H9 (cell line): ENCODE data around the gene MYB. TPM values are rescaled to one million over a fixed set of nuclear protein-coding genes. Genes with fewer than 3 reads are reported as not detected.
A peak's percentile ranks its signal among the peaks of the same experiment; 100 is the strongest.

Experiments used
- DNase-seq: peaks from one replicate; pipeline ENCODE4 v3.0.0-alpha.2; 2017
- H2AFZ ChIP-seq: one replicate; pipeline ENCODE4 v1.6.1; 2013; ENCODE audit warnings: mild to moderate bottlenecking, low read length, control low read depth, moderate library complexity
- H2AK5ac ChIP-seq: 2 replicates; pipeline ENCODE4 v1.6.1; 2013; ENCODE audit warnings: low read length, control low read depth, mixed read lengths; ENCODE audit not compliant: insufficient read length
- H2BK120ac ChIP-seq: one replicate; pipeline ENCODE4 v1.6.1; 2013; ENCODE audit warnings: low read depth, mild to moderate bottlenecking, low read length, control low read depth, inconsistent platforms; ENCODE audit not compliant: poor library complexity, severe bottlenecking
- H2BK12ac ChIP-seq: 2 replicates; pipeline ENCODE4 v1.6.1; 2013; ENCODE audit warnings: low read length, control low read depth, mixed read lengths, low read depth; ENCODE audit not compliant: insufficient read length
- H2BK15ac ChIP-seq: 2 replicates; pipeline ENCODE4 v1.6.1; 2013; ENCODE audit warnings: low read depth, low read length, control low read depth
- H2BK20ac ChIP-seq: one replicate; pipeline ENCODE4 v1.6.1; 2013; ENCODE audit warnings: low read depth, mild to moderate bottlenecking, low read length, control low read depth, inconsistent platforms; ENCODE audit not compliant: poor library complexity, severe bottlenecking
- H2BK5ac ChIP-seq: 2 replicates; pipeline ENCODE4 v1.6.1; 2013; ENCODE audit warnings: low read length, control low read depth, mixed read lengths; ENCODE audit not compliant: insufficient read length
- H3K14ac ChIP-seq: 2 replicates; pipeline ENCODE4 v1.6.1; 2013; ENCODE audit warnings: low read length, control low read depth; ENCODE audit not compliant: insufficient read depth
- H3K18ac ChIP-seq: 2 replicates; pipeline ENCODE4 v1.6.1; 2013; ENCODE audit warnings: low read depth, mild to moderate bottlenecking, mixed read lengths, low read length, control low read depth; ENCODE audit not compliant: insufficient read length
- H3K23ac ChIP-seq: 2 replicates; pipeline ENCODE4 v1.6.1; 2013; ENCODE audit warnings: low read length, control low read depth, mixed read lengths, low read depth; ENCODE audit not compliant: insufficient read length
- H3K23me2 ChIP-seq: 2 replicates; pipeline ENCODE4 v1.6.1; 2013; ENCODE audit warnings: low read depth, mild to moderate bottlenecking, mixed read lengths, low read length, control low read depth; ENCODE audit not compliant: insufficient read length, poor library complexity, severe bottlenecking
- H3K27ac ChIP-seq: 2 replicates; pipeline ENCODE4 v1.5.1; 2013; ENCODE audit warnings: low read length, control low read depth, mixed read lengths, low read depth; ENCODE audit not compliant: insufficient read length
- H3K27me3 ChIP-seq: 2 replicates; pipeline ENCODE4 v1.6.1; 2013; ENCODE audit warnings: low read length, control low read depth, inconsistent platforms; ENCODE audit not compliant: insufficient read depth
- H3K4ac ChIP-seq: 2 replicates; pipeline ENCODE4 v1.6.1; 2013; ENCODE audit warnings: low read depth, mild to moderate bottlenecking, control low read depth, inconsistent platforms, low read length, moderate library complexity
- H3K4me1 ChIP-seq: 2 replicates; pipeline ENCODE4 v1.6.1; 2013; ENCODE audit warnings: low read length, control low read depth, inconsistent platforms; ENCODE audit not compliant: insufficient read depth
- H3K4me2 ChIP-seq: 2 replicates; pipeline ENCODE4 v1.6.1; 2013; ENCODE audit warnings: low read length, control low read depth, mixed read lengths; ENCODE audit not compliant: insufficient read length, insufficient read depth
- H3K56ac ChIP-seq: 2 replicates; pipeline ENCODE4 v1.6.1; 2013; ENCODE audit warnings: low read depth, mild to moderate bottlenecking, mixed read lengths, low read length, control low read depth; ENCODE audit not compliant: insufficient read length
- H3K79me1 ChIP-seq: 2 replicates; pipeline ENCODE4 v1.6.1; 2013; ENCODE audit warnings: low read depth, mild to moderate bottlenecking, moderate library complexity, low read length, control low read depth, inconsistent platforms; ENCODE audit not compliant: insufficient read depth, poor library complexity, severe bottlenecking
- H3K79me2 ChIP-seq: 2 replicates; pipeline ENCODE4 v1.6.1; 2013; ENCODE audit warnings: low read length, control low read depth, inconsistent platforms; ENCODE audit not compliant: insufficient read depth
- H3K9ac ChIP-seq: 2 replicates; pipeline ENCODE4 v1.6.1; 2013; ENCODE audit warnings: low read length, control low read depth, mixed read lengths; ENCODE audit not compliant: insufficient read length; ENCODE audit errors: extremely low read depth
- H3K9me3 ChIP-seq: one replicate; pipeline ENCODE4 v1.6.1; 2013; ENCODE audit warnings: low read depth, low read length, inconsistent platforms; ENCODE audit not compliant: control insufficient read depth
- H3T11ph ChIP-seq: one replicate; pipeline ENCODE4 v1.6.1; 2013; ENCODE audit warnings: mild to moderate bottlenecking, low read length, control low read depth, inconsistent platforms
- H4K20me1 ChIP-seq: one replicate; pipeline ENCODE4 v1.6.1; 2013; ENCODE audit not compliant: control insufficient read depth, insufficient read length, insufficient read depth
- H4K5ac ChIP-seq: 2 replicates; pipeline ENCODE4 v1.6.1; 2013; ENCODE audit warnings: low read depth, mild to moderate bottlenecking, mixed read lengths, low read length, control low read depth; ENCODE audit not compliant: insufficient read length
- H4K8ac ChIP-seq: replicated peaks from 2 replicates; pipeline ENCODE4 v1.6.1; 2013; ENCODE audit warnings: low read length, control low read depth, mixed read lengths, low read depth; ENCODE audit not compliant: insufficient read length
- H4K91ac ChIP-seq: 2 replicates; pipeline ENCODE4 v1.6.1; 2013; ENCODE audit warnings: low read depth, mild to moderate bottlenecking, moderate library complexity, mixed read lengths, low read length, control low read depth; ENCODE audit not compliant: insufficient read length
- H3K27ac Mint-ChIP-seq, 3 experiments: 2 replicates in 2 of 3; 3 replicates in 1 of 3; pipeline ENCODE4 v1.8.0; 2020 to 2021; ENCODE audit warnings: mixed read lengths in 3 of 3, mild to moderate bottlenecking in 1 of 3, moderate library complexity in 1 of 3
- H3K27me3 Mint-ChIP-seq: 2 replicates; pipeline ENCODE4 v1.8.0; 2021; ENCODE audit warnings: low read depth, mild to moderate bottlenecking, moderate library complexity, mixed read lengths
- H3K36me3 Mint-ChIP-seq, 3 experiments: 2 replicates in 2 of 3; 3 replicates in 1 of 3; pipeline ENCODE4 v1.8.0; 2020 to 2021; ENCODE audit warnings: low read depth in 3 of 3, mixed read lengths in 3 of 3; ENCODE audit not compliant: insufficient read depth in 1 of 3
- H3K4me1 Mint-ChIP-seq, 2 experiments: 2 replicates each; pipeline ENCODE4 v1.8.0; 2020; ENCODE audit warnings: mixed read lengths in 2 of 2
- H3K4me3 Mint-ChIP-seq, 2 experiments: 2 replicates in 1 of 2; 3 replicates in 1 of 2; pipeline ENCODE4 v1.8.0; 2020 to 2021; ENCODE audit warnings: mild to moderate bottlenecking in 2 of 2, mixed read lengths in 2 of 2, moderate library complexity in 1 of 2
- H3K9me3 Mint-ChIP-seq, 2 experiments: 2 replicates in 1 of 2; 3 replicates in 1 of 2; pipeline ENCODE4 v1.8.0; 2020; ENCODE audit warnings: mild to moderate bottlenecking in 2 of 2, mixed read lengths in 2 of 2, moderate library complexity in 1 of 2
- whole genome bisulfite sequencing: extraction: QIAGEN DNeasy Blood & Tissue Kit; methylation state at CpG from one replicate; pipeline ENCODE4 v1.1.7; 2013; ENCODE audit warnings: missing lambda C conversion rate, low lambda C conversion rate, mixed read lengths; ENCODE audit not compliant: insufficient read length; ENCODE audit errors: extremely low coverage; 5-methylcytosine and 5-hydroxymethylcytosine counted together
- total RNA-seq: library from RNA; stranded (reverse); gene quantifications from 2 replicates; pipeline ENCODE4 v1.2.1, GENCODE V29; 2021
- TF ChIP-seq, protein P1 (sequence below): fragments of 200-600 bp; sonication (generic); conservative IDR thresholded peaks from 3 replicates; pipeline ENCODE4 v1.8.0; 2021; ENCODE audit warnings: antibody characterized with exemption, mild to moderate bottlenecking

MYB gene
- total RNA-seq, 1 experiment from 2014 or later, result 5.8 TPM

DNA sequence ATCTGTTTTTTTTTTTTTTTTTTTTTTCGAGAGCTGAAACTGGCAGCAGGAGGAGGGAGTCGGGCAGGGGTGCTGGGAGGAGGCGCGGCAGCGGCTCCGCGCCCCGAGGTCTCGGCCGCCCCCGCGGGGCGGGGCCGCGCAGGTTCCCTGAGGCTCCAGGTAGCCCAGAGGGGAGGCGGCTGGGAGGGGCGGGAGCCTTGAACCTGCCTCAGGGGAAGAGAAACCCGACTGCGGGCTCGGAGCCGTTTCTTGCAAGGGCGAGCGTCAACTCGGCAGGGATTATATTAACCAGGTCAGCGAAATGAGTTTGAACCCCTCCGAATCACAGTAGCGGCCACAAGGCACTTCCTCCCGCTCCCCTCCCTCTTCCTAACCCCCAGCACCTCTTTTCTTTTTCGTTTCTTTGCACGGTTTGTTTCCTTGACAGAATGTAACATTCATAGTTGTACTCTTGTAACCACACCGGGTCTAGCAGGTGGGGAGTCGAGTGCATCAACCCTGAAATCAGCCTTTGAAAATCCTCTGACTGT is 2.0 kb downstream of the MYB start:
- H3K36me3 Mint-ChIP-seq, result peaks cover 0 to 16% (median 13%) of the 10 kb centered on the region in 3 experiments; a peak in 5 of 7 replicates
- no peak overlapping the region for H3K4ac ChIP-seq
- H3K27me3 ChIP-seq, result peaks cover 7% of the 10 kb centered on the region; the same call in 1 of the 2 replicates
- H3K56ac ChIP-seq, result no peak overlapping the region
- H2BK15ac ChIP-seq, result no peak overlapping the region
- H3K27ac ChIP-seq, result no peak overlapping the region
- peaks cover 30% of the 10 kb centered on the region for H3K23me2 ChIP-seq
- H2BK120ac ChIP-seq, result no peak overlapping the region
- H3K18ac ChIP-seq, result no peak overlapping the region
- no peaks in the 10 kb centered on the region for H3K79me2 ChIP-seq
- WGBS, result no CpG with 5 or more reads among the region's 32 CpGs
- peaks cover 2% of the 10 kb centered on the region; the same call in 1 of the 2 replicates for H3K4me1 ChIP-seq
- DNase-seq, result peak; percentile 63
- H3K9me3 Mint-ChIP-seq, result peaks cover 0 to 3% of the 10 kb centered on the region in 2 experiments; a peak in 2 of 5 replicates
- H4K91ac ChIP-seq, result no peak overlapping the region
- peaks cover 16 to 23% of the 10 kb centered on the region in 2 experiments for H3K4me1 Mint-ChIP-seq
- no peak overlapping the region for H4K5ac ChIP-seq
- H2BK12ac ChIP-seq, result no peak overlapping the region
- peak overlapping the region; percentile 29 for H3K9ac ChIP-seq
- H2AK5ac ChIP-seq, result no peak overlapping the region
- H4K20me1 ChIP-seq, result no peaks in the 10 kb centered on the region
- H3K27me3 Mint-ChIP-seq, result peaks cover 36% of the 10 kb centered on the region
- peak overlapping the region; percentile 71 to 89 for H3K4me3 Mint-ChIP-seq
- H3T11ph ChIP-seq, result no peak overlapping the region
- no peaks in the 10 kb centered on the region for H3K9me3 ChIP-seq
- H3K23ac ChIP-seq, result no peak overlapping the region
- H3K4me2 ChIP-seq, result peak overlapping the region; percentile 91
- H2AFZ ChIP-seq, result no peak overlapping the region
- H3K27ac Mint-ChIP-seq, result no peak overlapping the region
- no peak overlapping the region for H3K14ac ChIP-seq
- no peaks in the 10 kb centered on the region for H3K79me1 ChIP-seq
- H2BK5ac ChIP-seq, result no peak overlapping the region
- no peak overlapping the region for H4K8ac ChIP-seq
- TF ChIP-seq, protein P1, sequence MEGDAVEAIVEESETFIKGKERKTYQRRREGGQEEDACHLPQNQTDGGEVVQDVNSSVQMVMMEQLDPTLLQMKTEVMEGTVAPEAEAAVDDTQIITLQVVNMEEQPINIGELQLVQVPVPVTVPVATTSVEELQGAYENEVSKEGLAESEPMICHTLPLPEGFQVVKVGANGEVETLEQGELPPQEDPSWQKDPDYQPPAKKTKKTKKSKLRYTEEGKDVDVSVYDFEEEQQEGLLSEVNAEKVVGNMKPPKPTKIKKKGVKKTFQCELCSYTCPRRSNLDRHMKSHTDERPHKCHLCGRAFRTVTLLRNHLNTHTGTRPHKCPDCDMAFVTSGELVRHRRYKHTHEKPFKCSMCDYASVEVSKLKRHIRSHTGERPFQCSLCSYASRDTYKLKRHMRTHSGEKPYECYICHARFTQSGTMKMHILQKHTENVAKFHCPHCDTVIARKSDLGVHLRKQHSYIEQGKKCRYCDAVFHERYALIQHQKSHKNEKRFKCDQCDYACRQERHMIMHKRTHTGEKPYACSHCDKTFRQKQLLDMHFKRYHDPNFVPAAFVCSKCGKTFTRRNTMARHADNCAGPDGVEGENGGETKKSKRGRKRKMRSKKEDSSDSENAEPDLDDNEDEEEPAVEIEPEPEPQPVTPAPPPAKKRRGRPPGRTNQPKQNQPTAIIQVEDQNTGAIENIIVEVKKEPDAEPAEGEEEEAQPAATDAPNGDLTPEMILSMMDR, result peak; percentile 38; the same call in 2 of the 3 replicates
- no peak overlapping the region for H2BK20ac ChIP-seq
